CD4-positive, alpha-beta T cell treated with Interleukin-10 for 1 hour (primary cell): ENCODE measurements around the gene LY86.
"Not testable (repeated sequence)": the region's sequence is repeated elsewhere in the genome, so short reads cannot be mapped to it uniquely, and the experiment has no call there.

Experiments used
- DNase-seq: peaks from one replicate; pipeline ENCODE4 v3.0.0-alpha.2; 2020

Gene LY86

GRCh38 chr6:6596529-6597328 lies 8.2 kb downstream of the LY86 start:
- DNase-seq = no peak

- DNase-seq = no peak
Observed at GRCh38 chr6:6597682-6598081, 9.2 kb downstream of the LY86 start.

GRCh38 chr6:6599468-6599873 lies 11.0 kb downstream of the LY86 start:
- no peak for DNase-seq

GRCh38 chr6:6600875-6601274 lies 12.4 kb downstream of the LY86 start:
- no peak for DNase-seq

GRCh38 chr6:6602262-6602661 lies 13.7 kb downstream of the LY86 start:
- DNase-seq = no peak

- DNase-seq = no peak
Observed at GRCh38 chr6:6603317-6603716, 14.8 kb downstream of the LY86 start.

- no peak for DNase-seq
Observed at GRCh38 chr6:6604015-6604414, 15.5 kb downstream of the LY86 start.

- DNase-seq = no peak
Observed at GRCh38 chr6:6604566-6604965, 16.0 kb downstream of the LY86 start.

GRCh38 chr6:6605873-6606272 lies 17.4 kb downstream of the LY86 start:
- DNase-seq = no peak

- DNase-seq = not testable (repeated sequence)
Observed at GRCh38 chr6:6606391-6607030, 18.0 kb downstream of the LY86 start.

- DNase-seq = no peak
Observed at GRCh38 chr6:6609450-6609849, 20.9 kb downstream of the LY86 start.

- DNase-seq = peak; percentile 46
Observed at GRCh38 chr6:6610031-6610591, 21.6 kb downstream of the LY86 start.

GRCh38 chr6:6611486-6611885 lies 23.0 kb downstream of the LY86 start:
- DNase-seq = no peak

- DNase-seq = no peak
Observed at GRCh38 chr6:6612308-6612707, 23.8 kb downstream of the LY86 start.

- DNase-seq = not testable (repeated sequence)
Observed at GRCh38 chr6:6613103-6613718, 24.7 kb downstream of the LY86 start.

- peak; percentile 47 for DNase-seq
Observed at GRCh38 chr6:6614096-6614982, 25.8 kb downstream of the LY86 start.

GRCh38 chr6:6614983-6615349 lies 26.4 kb downstream of the LY86 start:
- no peak for DNase-seq

- no peak for DNase-seq
Observed at GRCh38 chr6:6616656-6617055, 28.1 kb downstream of the LY86 start.

- no peak for DNase-seq
Observed at GRCh38 chr6:6619021-6619794, 30.7 kb downstream of the LY86 start.

GRCh38 chr6:6620766-6621425 lies 32.4 kb downstream of the LY86 start:
- no peak for DNase-seq

GRCh38 chr6:6622501-6622900 lies 34.0 kb downstream of the LY86 start:
- DNase-seq = no peak
